Activated CD4-positive, alpha-beta memory T cell treated with anti-CD3 and anti-CD28 coated beads, Interleukin-2, amount 10 ng/mL, durations not matched to agents 7 days and 5 days (primary cell): ENCODE results near the gene PISD. TPM values are rescaled to one million over a fixed set of nuclear protein-coding genes. Genes with fewer than 3 reads are reported as not detected.
"Not testable (repeated sequence)": the region's sequence is repeated elsewhere in the genome, so short reads cannot be mapped to it uniquely, and the experiment has no call there.

Experiments
- CTCF ChIA-PET: fragments of 350-600 bp; sonication (Branson Sonifier 250); formaldehyde crosslinking; loops from one replicate; lab custom pipeline; 2021; ENCODE audit warnings: antibody characterized with exemption, inconsistent platforms; lab: Charles Lee
- POLR2A ChIA-PET: fragments of 350-600 bp; sonication (Branson Sonifier 250); formaldehyde crosslinking; loops from one replicate; lab custom pipeline; 2021; ENCODE audit warnings: antibody characterized with exemption; lab: Charles Lee
- DNase-seq: peaks from one replicate; pipeline ENCODE4 v3.0.0-alpha.2; 2020
- H3K27ac Mint-ChIP-seq: one replicate; pipeline ENCODE4 v1.8.0; 2021; ENCODE audit warnings: mild to moderate bottlenecking, mixed read lengths
- H3K27me3 Mint-ChIP-seq: one replicate; pipeline ENCODE4 v1.8.0; 2021; ENCODE audit warnings: mixed read lengths
- H3K36me3 Mint-ChIP-seq: one replicate; pipeline ENCODE4 v1.8.0; 2021; ENCODE audit warnings: low read depth, mixed read lengths
- H3K4me1 Mint-ChIP-seq: one replicate; pipeline ENCODE4 v1.8.0; 2021; ENCODE audit warnings: mixed read lengths
- H3K4me3 Mint-ChIP-seq: one replicate; pipeline ENCODE4 v1.8.0; 2021; ENCODE audit warnings: mild to moderate bottlenecking, mixed read lengths
- H3K9me3 Mint-ChIP-seq: one replicate; pipeline ENCODE4 v1.8.0; 2021; ENCODE audit warnings: mixed read lengths
- total RNA-seq, 2 experiments: library from RNA; stranded (reverse); gene quantifications; one replicate each; pipeline ENCODE4 v1.2.3, GENCODE V29; 2021

PISD gene
- total RNA-seq: 10 to 100 TPM; 19.2 to 19.6 TPM

- Mint-ChIP-seq H3K27ac (peak within 1 kb of the TSS; percentile 91), H3K9me3 (no peaks in the 10 kb centered on the region), H3K36me3 (no peaks in the 10 kb centered on the region), H3K4me1 (peaks cover 37% of the 10 kb centered on the region), H3K4me3 (peak within 1 kb of the TSS; percentile 91), H3K27me3 (no peaks in the 10 kb centered on the region)
- CTCF ChIA-PET: interaction anchor here (0.8 to 6.1 kb wide), 15 partner anchors 11 to 540 kb away, joined by 3 to 87 read pairs (median 5); partner anchors contain the start of genes DEPDC5 and YWHAH
- POLR2A ChIA-PET: interaction anchor here (0.6 to 3.2 kb wide), 40 partner anchors 9 to 813 kb away, joined by 3 to 37 read pairs (median 4); partner anchors contain the start of genes DEPDC5, DRG1, FBXO7 and PATZ1
- DNase-seq: peak; percentile 98
These were observed at the start of gene PISD for GRCh38 chr22:31661851-31662667. TSS of gene PISD (minus strand) at chr22:31662215. CDS start at chr22:31662208, 7 bp downstream.

- H3K27me3 Mint-ChIP-seq, POLR2A ChIA-PET, DNase-seq, H3K4me1 Mint-ChIP-seq, CTCF ChIA-PET, H3K9me3 Mint-ChIP-seq, H3K27ac Mint-ChIP-seq, H3K4me3 Mint-ChIP-seq: not testable (repeated sequence)
- peaks cover 49% of the 10 kb centered on the region for H3K36me3 Mint-ChIP-seq
These were observed 49.2 kb upstream of the PISD start for GRCh38 chr22:31711226-31711625.

GRCh38 chr22:31707519-31707918, 45.5 kb upstream of the PISD start:
- no peaks in the 10 kb centered on the region for H3K27me3 Mint-ChIP-seq
- no peaks in the 10 kb centered on the region for H3K4me1 Mint-ChIP-seq
- no peak overlapping the region for H3K27ac Mint-ChIP-seq
- ChIA-PET POLR2A (no interaction called here), CTCF (interaction anchor here (0.6 kb wide), 1 partner anchor 54 kb away, joined by 3 read pairs; no protein-coding TSS in a partner anchor)
- no peaks in the 10 kb centered on the region for H3K9me3 Mint-ChIP-seq
- DNase-seq: no peak
- H3K4me3 Mint-ChIP-seq: no peak overlapping the region
- peaks cover 40% of the 10 kb centered on the region for H3K36me3 Mint-ChIP-seq

GRCh38 chr22:31695423-31695822, 33.4 kb upstream of the PISD start:
- Mint-ChIP-seq H3K9me3 (no peaks in the 10 kb centered on the region), H3K4me1 (peaks cover 42% of the 10 kb centered on the region), H3K27ac (peak overlapping the region; percentile 77), H3K27me3 (no peaks in the 10 kb centered on the region), H3K4me3 (no peak overlapping the region), H3K36me3 (peaks cover 68% of the 10 kb centered on the region)
- DNase-seq: no peak
- ChIA-PET CTCF (interaction anchor here (8.5 kb wide), 1 partner anchor 30 kb away, joined by 32 read pairs; no protein-coding TSS in a partner anchor), POLR2A (interaction anchor here (0.6 to 1.2 kb wide), 3 partner anchors 19 to 124 kb away, joined by 3 to 5 read pairs (median 4); partner anchors contain the start of gene PISD)

- POLR2A ChIA-PET: interaction anchor here (4.5 kb wide), 1 partner anchor 17 kb away, joined by 16 read pairs; no protein-coding TSS in a partner anchor
- Mint-ChIP-seq H3K36me3 (peaks cover 63% of the 10 kb centered on the region), H3K4me1 (peaks cover 44% of the 10 kb centered on the region)
- not testable (repeated sequence) for H3K4me3 Mint-ChIP-seq, H3K27me3 Mint-ChIP-seq, H3K27ac Mint-ChIP-seq, DNase-seq, H3K9me3 Mint-ChIP-seq
- CTCF ChIA-PET: interaction anchor here (8.5 kb wide), 1 partner anchor 28 kb away, joined by 32 read pairs; no protein-coding TSS in a partner anchor
These were observed 32.0 kb upstream of the PISD start for GRCh38 chr22:31694046-31694445.

- no peaks in the 10 kb centered on the region for H3K27me3 Mint-ChIP-seq
- peaks cover 44% of the 10 kb centered on the region for H3K4me1 Mint-ChIP-seq
- ChIA-PET POLR2A (interaction anchor here (1.0 to 4.5 kb wide), 3 partner anchors 15 to 265 kb away, joined by 3 to 16 read pairs (median 4); no protein-coding TSS in a partner anchor), CTCF (interaction anchor here (1.0 to 8.5 kb wide), 2 partner anchors 16 to 27 kb away, joined by 5 to 32 read pairs; no protein-coding TSS in a partner anchor)
- no peak overlapping the region for H3K4me3 Mint-ChIP-seq
- H3K36me3 Mint-ChIP-seq: peaks cover 63% of the 10 kb centered on the region
- DNase-seq: no peak
- H3K9me3 Mint-ChIP-seq: no peaks in the 10 kb centered on the region
- H3K27ac Mint-ChIP-seq: peak overlapping the region; percentile 93
These were observed 30.3 kb upstream of the PISD start for GRCh38 chr22:31692186-31692886.

GRCh38 chr22:31691408-31691807, 29.4 kb upstream of the PISD start:
- Mint-ChIP-seq H3K9me3 (no peaks in the 10 kb centered on the region), H3K36me3 (peaks cover 55% of the 10 kb centered on the region), H3K4me1 (peaks cover 41% of the 10 kb centered on the region), H3K27ac (peak overlapping the region; percentile 55), H3K4me3 (no peak overlapping the region), H3K27me3 (no peaks in the 10 kb centered on the region)
- POLR2A ChIA-PET: interaction anchor here (1.2 to 4.5 kb wide), 2 partner anchors 14 to 30 kb away, joined by 4 to 16 read pairs; no protein-coding TSS in a partner anchor
- CTCF ChIA-PET: interaction anchor here (1.0 to 8.5 kb wide), 2 partner anchors 15 to 26 kb away, joined by 5 to 32 read pairs; no protein-coding TSS in a partner anchor
- DNase-seq: no peak

GRCh38 chr22:31683181-31684105, 21.4 kb upstream of the PISD start:
- H3K4me1 Mint-ChIP-seq: peaks cover 10% of the 10 kb centered on the region
- H3K9me3 Mint-ChIP-seq: no peaks in the 10 kb centered on the region
- POLR2A ChIA-PET: interaction anchor here (1.2 to 1.8 kb wide), 2 partner anchors 10 to 21 kb away, joined by 3 to 7 read pairs; partner anchors contain the start of gene PISD
- peaks cover 31% of the 10 kb centered on the region for H3K36me3 Mint-ChIP-seq
- H3K27me3 Mint-ChIP-seq: no peaks in the 10 kb centered on the region
- CTCF ChIA-PET: no interaction called here
- H3K4me3 Mint-ChIP-seq: no peak overlapping the region
- no peak for DNase-seq
- peak overlapping the region; percentile 12 for H3K27ac Mint-ChIP-seq

GRCh38 chr22:31682751-31683150, 20.7 kb upstream of the PISD start:
- no peak overlapping the region for H3K27ac Mint-ChIP-seq
- ChIA-PET CTCF (interaction anchor here (0.6 kb wide), 1 partner anchor 20 kb away, joined by 3 read pairs; no protein-coding TSS in a partner anchor), POLR2A (interaction anchor here (1.2 to 1.8 kb wide), 2 partner anchors 9 to 21 kb away, joined by 3 to 7 read pairs; partner anchors contain the start of gene PISD)
- no peak for DNase-seq
- H3K9me3 Mint-ChIP-seq: no peaks in the 10 kb centered on the region
- H3K4me3 Mint-ChIP-seq: no peak overlapping the region
- peaks cover 12% of the 10 kb centered on the region for H3K4me1 Mint-ChIP-seq
- no peaks in the 10 kb centered on the region for H3K27me3 Mint-ChIP-seq
- peaks cover 27% of the 10 kb centered on the region for H3K36me3 Mint-ChIP-seq

- no peak for DNase-seq
- H3K4me3 Mint-ChIP-seq: no peak overlapping the region
- ChIA-PET CTCF (interaction anchor here (0.6 to 1.5 kb wide), 3 partner anchors 16 to 135 kb away, joined by 3 to 8 read pairs (median 3); no protein-coding TSS in a partner anchor), POLR2A (interaction anchor here (1.1 to 1.8 kb wide), 4 partner anchors 13 to 58 kb away, joined by 4 to 7 read pairs (median 4); partner anchors contain the start of gene PISD)
- no peak overlapping the region for H3K27ac Mint-ChIP-seq
- H3K9me3 Mint-ChIP-seq: no peaks in the 10 kb centered on the region
- peaks cover 27% of the 10 kb centered on the region for H3K36me3 Mint-ChIP-seq
- H3K27me3 Mint-ChIP-seq: no peaks in the 10 kb centered on the region
- peaks cover 17% of the 10 kb centered on the region for H3K4me1 Mint-ChIP-seq
These were observed 19.6 kb upstream of the PISD start for GRCh38 chr22:31681349-31682345.
